HepG2 (cell line): Measurements from ENCODE around the gene MTCH1. TPM values are rescaled to one million over a fixed set of nuclear protein-coding genes. Genes with fewer than 3 reads are reported as not detected.

Experiments used
- CCAR2 ChIP-seq: fragments of 200-400 bp; formaldehyde crosslinking; optimal IDR thresholded peaks from 2 replicates; pipeline ENCODE3; 2018; ENCODE audit warnings: low read depth, mild to moderate bottlenecking, low read length, moderate library complexity
- CSRNP2 ChIP-seq: sonication (generic); formaldehyde crosslinking; conservative IDR thresholded peaks from 2 replicates; pipeline ENCODE4 v1.8.0; 2022; ENCODE audit warnings: low read depth, missing genetic modification reagents
- ETV5 ChIP-seq: IDR thresholded peaks from 2 replicates; pipeline ENCODE4 v1.6.1; 2018; ENCODE audit warnings: missing biosample characterization, missing genetic modification reagents, inconsistent platforms, borderline replicate concordance
- FOXP4 ChIP-seq: sonication (generic); formaldehyde crosslinking; IDR thresholded peaks from 2 replicates; pipeline ENCODE4 v1.4.0; 2020; ENCODE audit warnings: missing genetic modification reagents
- GATA4 ChIP-seq: sonication (generic); IDR thresholded peaks from 2 replicates; pipeline ENCODE4 v1.6.1; 2016; ENCODE audit warnings: antibody characterized with exemption, low read depth, borderline replicate concordance
- IRF2 ChIP-seq: IDR thresholded peaks from 2 replicates; pipeline ENCODE4 v1.6.1; 2018; ENCODE audit warnings: missing genetic modification reagents, missing compliant biosample characterization
- KDM4B ChIP-seq: sonication (generic); formaldehyde crosslinking; IDR thresholded peaks from 2 replicates; pipeline ENCODE4 v1.4.0; 2020; ENCODE audit warnings: missing genetic modification reagents
- MEF2D ChIP-seq: sonication (generic); formaldehyde crosslinking; IDR thresholded peaks from 2 replicates; pipeline ENCODE4 v1.5.1; 2020; ENCODE audit warnings: mild to moderate bottlenecking, missing genetic modification reagents
- NBN ChIP-seq: fragments of 450-650 bp; conservative IDR thresholded peaks from 2 replicates; pipeline ENCODE4 v1.6.1; 2017
- NCOA2 ChIP-seq: sonication (generic); formaldehyde crosslinking; IDR thresholded peaks from 2 replicates; pipeline ENCODE4 v1.8.0; 2022; ENCODE audit warnings: inconsistent platforms
- SIX4 ChIP-seq: sonication (generic); formaldehyde crosslinking; IDR thresholded peaks from 2 replicates; pipeline ENCODE4 v1.4.0; 2020; ENCODE audit warnings: missing genetic modification reagents
- TBX3 ChIP-seq: fragments of 450-650 bp; IDR thresholded peaks from 2 replicates; pipeline ENCODE4 v1.6.1; 2017; ENCODE audit warnings: antibody characterized with exemption, mild to moderate bottlenecking, inconsistent platforms, borderline replicate concordance
- YY1 ChIP-seq: IDR thresholded peaks from 2 replicates; pipeline ENCODE4 v1.6.1; 2011; ENCODE audit warnings: low read length, low read depth, moderate library complexity, mild to moderate bottlenecking; ENCODE audit not compliant: insufficient read depth, insufficient replicate concordance
- ZBTB14 ChIP-seq: sonication (generic); formaldehyde crosslinking; IDR thresholded peaks from 2 replicates; pipeline ENCODE4 v1.4.0; 2020; ENCODE audit warnings: missing genetic modification reagents
- ZBTB7B ChIP-seq: sonication (generic); formaldehyde crosslinking; IDR thresholded peaks from 2 replicates; pipeline ENCODE4 v1.4.0; 2020; ENCODE audit warnings: missing genetic modification reagents
- ZNF317 ChIP-seq: sonication (generic); formaldehyde crosslinking; IDR thresholded peaks from 2 replicates; pipeline ENCODE4 v1.5.0; 2020; ENCODE audit warnings: mild to moderate bottlenecking, missing genetic modification reagents
- ZNF441 ChIP-seq: sonication (generic); formaldehyde crosslinking; IDR thresholded peaks from 2 replicates; pipeline ENCODE4 v1.7.0; 2021; ENCODE audit warnings: missing genetic modification reagents, borderline replicate concordance
- ZNF501 ChIP-seq: sonication (generic); formaldehyde crosslinking; IDR thresholded peaks from 2 replicates; pipeline ENCODE4 v1.5.1; 2020; ENCODE audit warnings: mild to moderate bottlenecking, moderate library complexity, missing genetic modification reagents
- ZNF572 ChIP-seq: sonication (generic); formaldehyde crosslinking; IDR thresholded peaks from 2 replicates; pipeline ENCODE4 v1.5.1; 2020; ENCODE audit warnings: mild to moderate bottlenecking, missing genetic modification reagents
- polyA plus RNA-seq, 8 experiments: library from polyadenylated mRNA; depleted of rRNA in 3 of 8; stranded (reverse) in 7 of 8; unstranded in 1 of 8; fragments of >200 nt; fragmentation: Illumina TruSeq in 4 of 8; extraction: Trizol in 4 of 8; gene quantifications; 2 replicates each; pipeline versions ENCODE4 v1.2.1 to v1.2.3, GENCODE V29; 2011 to 2016; ENCODE audit warnings: low read depth in 4 of 8, missing spikeins in 1 of 8, mixed read lengths in 1 of 8; ENCODE audit not compliant: insufficient read depth in 1 of 8
- total RNA-seq, 5 experiments: library from RNA; depleted of rRNA; stranded (reverse); fragments of >200 nt; fragmentation: Illumina TruSeq; extraction: Trizol; gene quantifications; 2 replicates each; pipeline ENCODE4 v1.2.3, GENCODE V29; 2016; ENCODE audit warnings: low read depth in 1 of 5
- TF ChIP-seq, protein P1 (sequence below): sonication (generic); formaldehyde crosslinking; IDR thresholded peaks from 2 replicates; pipeline ENCODE4 v1.5.1; 2020; ENCODE audit warnings: mild to moderate bottlenecking, moderate library complexity, missing genetic modification reagents
- TF ChIP-seq, protein P2 (sequence below): sonication (generic); formaldehyde crosslinking; IDR thresholded peaks from 2 replicates; pipeline ENCODE4 v1.4.0; 2020; ENCODE audit warnings: missing genetic modification reagents, borderline replicate concordance

Gene MTCH1
- total and polyA plus RNA-seq, 2 of the 13 experiments (the other 11 are each of a cell fraction or from before 2014, with no cell fraction given), result 86.2 to 144 TPM

GRCh38 chr6:37029249-37029971 is 43.4 kb upstream of the MTCH1 start (continued):
- peak; percentile 58 for TF ChIP-seq FOXP4 (CRISPR knock-in tag)
- 0 out of 2 replicates have a peak, but pooled peaks have one; percentile 36 for TF ChIP-seq NCOA2 (CRISPR knock-in tag)
- TF ChIP-seq, protein P1, sequence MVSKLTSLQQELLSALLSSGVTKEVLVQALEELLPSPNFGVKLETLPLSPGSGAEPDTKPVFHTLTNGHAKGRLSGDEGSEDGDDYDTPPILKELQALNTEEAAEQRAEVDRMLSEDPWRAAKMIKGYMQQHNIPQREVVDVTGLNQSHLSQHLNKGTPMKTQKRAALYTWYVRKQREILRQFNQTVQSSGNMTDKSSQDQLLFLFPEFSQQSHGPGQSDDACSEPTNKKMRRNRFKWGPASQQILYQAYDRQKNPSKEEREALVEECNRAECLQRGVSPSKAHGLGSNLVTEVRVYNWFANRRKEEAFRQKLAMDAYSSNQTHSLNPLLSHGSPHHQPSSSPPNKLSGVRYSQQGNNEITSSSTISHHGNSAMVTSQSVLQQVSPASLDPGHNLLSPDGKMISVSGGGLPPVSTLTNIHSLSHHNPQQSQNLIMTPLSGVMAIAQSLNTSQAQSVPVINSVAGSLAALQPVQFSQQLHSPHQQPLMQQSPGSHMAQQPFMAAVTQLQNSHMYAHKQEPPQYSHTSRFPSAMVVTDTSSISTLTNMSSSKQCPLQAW, result peak; percentile 81
- TF ChIP-seq CSRNP2 (CRISPR knock-in tag), result no peak
- TF ChIP-seq YY1, result peak; percentile 79
- TF ChIP-seq KDM4B (CRISPR knock-in tag), result peak; percentile 70; the same call in 1 of the 2 replicates
- TF ChIP-seq, protein P2, sequence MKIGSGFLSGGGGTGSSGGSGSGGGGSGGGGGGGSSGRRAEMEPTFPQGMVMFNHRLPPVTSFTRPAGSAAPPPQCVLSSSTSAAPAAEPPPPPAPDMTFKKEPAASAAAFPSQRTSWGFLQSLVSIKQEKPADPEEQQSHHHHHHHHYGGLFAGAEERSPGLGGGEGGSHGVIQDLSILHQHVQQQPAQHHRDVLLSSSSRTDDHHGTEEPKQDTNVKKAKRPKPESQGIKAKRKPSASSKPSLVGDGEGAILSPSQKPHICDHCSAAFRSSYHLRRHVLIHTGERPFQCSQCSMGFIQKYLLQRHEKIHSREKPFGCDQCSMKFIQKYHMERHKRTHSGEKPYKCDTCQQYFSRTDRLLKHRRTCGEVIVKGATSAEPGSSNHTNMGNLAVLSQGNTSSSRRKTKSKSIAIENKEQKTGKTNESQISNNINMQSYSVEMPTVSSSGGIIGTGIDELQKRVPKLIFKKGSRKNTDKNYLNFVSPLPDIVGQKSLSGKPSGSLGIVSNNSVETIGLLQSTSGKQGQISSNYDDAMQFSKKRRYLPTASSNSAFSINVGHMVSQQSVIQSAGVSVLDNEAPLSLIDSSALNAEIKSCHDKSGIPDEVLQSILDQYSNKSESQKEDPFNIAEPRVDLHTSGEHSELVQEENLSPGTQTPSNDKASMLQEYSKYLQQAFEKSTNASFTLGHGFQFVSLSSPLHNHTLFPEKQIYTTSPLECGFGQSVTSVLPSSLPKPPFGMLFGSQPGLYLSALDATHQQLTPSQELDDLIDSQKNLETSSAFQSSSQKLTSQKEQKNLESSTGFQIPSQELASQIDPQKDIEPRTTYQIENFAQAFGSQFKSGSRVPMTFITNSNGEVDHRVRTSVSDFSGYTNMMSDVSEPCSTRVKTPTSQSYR, result 0 out of 2 replicates have a peak, but pooled peaks have one; percentile 15
- TF ChIP-seq TBX3, result no peak
- 0 out of 2 replicates have a peak, but pooled peaks have one; percentile 61 for TF ChIP-seq SIX4
- TF ChIP-seq ZNF441, result no peak
- TF ChIP-seq ZNF317, result no peak
- TF ChIP-seq ZBTB14, result no peak
- no peak for TF ChIP-seq CCAR2
- no peak for TF ChIP-seq ZNF572
- no peak for TF ChIP-seq MEF2D (CRISPR knock-in tag)
- no peak for TF ChIP-seq NBN
- peak; percentile 87 for TF ChIP-seq IRF2 (CRISPR knock-in tag)
- TF ChIP-seq ZBTB7B, result peak; percentile 16; the same call in 1 of the 2 replicates
- TF ChIP-seq ZNF501, result peak; percentile 66; the same call in 1 of the 2 replicates
- no peak for TF ChIP-seq GATA4
- TF ChIP-seq ETV5, result peak; percentile 71; the same call in 1 of the 2 replicates
